Endothelial cell of umbilical vein (primary cell): ENCODE data around the gene MAPK4. TPM values are rescaled to one million over a fixed set of nuclear protein-coding genes. Genes with fewer than 3 reads are reported as not detected.

Source experiments
- BruUV-seq: library from RNA; stranded (reverse); fragments of 400-500 nt; replicated peaks from 2 replicates; lab custom pipeline; 2021; lab: Mats Ljungman, UMichigan
- CTCF ChIA-PET: fragments of 300-600, 350-600 bp; sonication (Branson Sonifier 250); formaldehyde crosslinking; loops from one replicate; lab custom pipeline; 2021; ENCODE audit warnings: antibody characterized with exemption, inconsistent platforms; lab: Charles Lee
- POLR2A ChIA-PET: fragments of 300-600, 350-600 bp; sonication (Branson Sonifier 250); formaldehyde crosslinking; loops from one replicate; lab custom pipeline; 2021; ENCODE audit warnings: antibody characterized with exemption, inconsistent platforms; lab: Charles Lee
- DNase-seq: peaks from one replicate; pipeline ENCODE4 v3.0.0-alpha.2; 2011; ENCODE audit warnings: low read depth, low spot score
- FAIRE-seq: peaks from 2 replicates; lab custom pipeline; 2011; peaks lifted over from hg19 to GRCh38; lab: Jason Lieb, UNC
- H2AFZ ChIP-seq: 2 replicates; pipeline ENCODE4 v1.6.0; 2012; ENCODE audit warnings: low read depth, low read length, control low read depth, inconsistent platforms
- H3K27ac ChIP-seq: 2 replicates; pipeline ENCODE4 v1.5.1; 2011; ENCODE audit warnings: low read depth, mild to moderate bottlenecking, control low read depth, low read length, moderate library complexity; ENCODE audit not compliant: insufficient read depth
- H3K27me3 ChIP-seq, 2 experiments: 2 replicates each; pipeline versions ENCODE4 v1.6.0 to v1.6.1; 2011; ENCODE audit warnings: low read length in 2 of 2, mixed read lengths in 1 of 2; ENCODE audit not compliant: control insufficient read depth in 2 of 2, insufficient read depth in 2 of 2
- H3K36me3 ChIP-seq, 2 experiments: 2 replicates in 1 of 2; 3 replicates in 1 of 2; pipeline ENCODE4 v1.5.1; 2011; ENCODE audit warnings: low read length in 2 of 2, mild to moderate bottlenecking in 1 of 2, moderate library complexity in 1 of 2; ENCODE audit not compliant: control insufficient read depth in 2 of 2, insufficient read depth in 2 of 2; ENCODE audit errors: extremely low read depth in 1 of 2
- H3K4me1 ChIP-seq: 3 replicates; pipeline ENCODE4 v1.5.1; 2011; ENCODE audit warnings: mild to moderate bottlenecking, low read length; ENCODE audit not compliant: control insufficient read depth, insufficient read depth; ENCODE audit errors: extremely low read depth
- H3K4me2 ChIP-seq: 2 replicates; pipeline ENCODE4 v1.6.1; 2011; ENCODE audit warnings: low read length, control low read depth, mixed read lengths; ENCODE audit not compliant: insufficient read depth
- H3K4me3 ChIP-seq, 3 experiments: fragments of 200-600 bp in 1 of 3; sonication (generic), shearing (Covaris generic) in 1 of 3; replicated peaks in 1 of 3; 2 replicates each; pipeline ENCODE4 v1.5.1; 2011 to 2016; ENCODE audit warnings: control low read depth in 3 of 3, low read length in 3 of 3, mild to moderate bottlenecking in 2 of 3, inconsistent platforms in 1 of 3, low read depth in 1 of 3, moderate library complexity in 1 of 3; ENCODE audit not compliant: insufficient read depth in 1 of 3
- H3K79me2 ChIP-seq: 2 replicates; pipeline ENCODE4 v1.6.0; 2012; ENCODE audit warnings: low read length, inconsistent platforms; ENCODE audit not compliant: control insufficient read depth, insufficient read depth
- H3K9ac ChIP-seq: replicated peaks from 2 replicates; pipeline ENCODE3; 2011; ENCODE audit warnings: low read length, control low read depth; ENCODE audit not compliant: insufficient read depth; ENCODE audit errors: extremely low read depth
- H3K9me1 ChIP-seq: replicated peaks from 3 replicates; pipeline ENCODE4 v1.6.0; 2011; ENCODE audit warnings: mild to moderate bottlenecking, low read length; ENCODE audit not compliant: control insufficient read depth, insufficient read depth; ENCODE audit errors: extremely low read depth
- H3K9me3 ChIP-seq: replicated peaks from 2 replicates; pipeline ENCODE4 v1.5.1; 2012; ENCODE audit warnings: low read length, inconsistent platforms; ENCODE audit not compliant: control insufficient read depth, insufficient read depth
- H4K20me1 ChIP-seq: replicated peaks from 2 replicates; pipeline ENCODE3; 2011; ENCODE audit warnings: mild to moderate bottlenecking, low read length; ENCODE audit not compliant: control insufficient read depth, insufficient read depth; ENCODE audit errors: extremely low read depth
- EZH2 ChIP-seq: IDR thresholded peaks from 2 replicates; pipeline ENCODE4 v1.6.1; 2012; ENCODE audit warnings: borderline replicate concordance, low read depth, mild to moderate bottlenecking, moderate library complexity, low read length, inconsistent platforms; ENCODE audit not compliant: severe bottlenecking
- FOS ChIP-seq: IDR thresholded peaks from 2 replicates; pipeline ENCODE4 v1.6.1; 2011; ENCODE audit warnings: mild to moderate bottlenecking, low read length, moderate library complexity, borderline replicate concordance; ENCODE audit not compliant: insufficient read depth
- GATA2 ChIP-seq: IDR thresholded peaks from 2 replicates; pipeline ENCODE4 v1.7.0; 2011; ENCODE audit warnings: low read depth, mild to moderate bottlenecking, moderate library complexity, mixed read lengths, low read length; ENCODE audit not compliant: insufficient read length, insufficient read depth
- JUN ChIP-seq: IDR thresholded peaks from 2 replicates; pipeline ENCODE4 v1.6.1; 2011; ENCODE audit warnings: borderline replicate concordance, low read depth; ENCODE audit not compliant: insufficient read length, insufficient read depth
- MYC ChIP-seq: IDR thresholded peaks from one replicate; pipeline ENCODE4 v1.6.1; 2011; ENCODE audit warnings: mild to moderate bottlenecking, low read depth, low read length
- POLR2A ChIP-seq: IDR thresholded peaks from 2 replicates; pipeline ENCODE4 v1.6.1; 2012; ENCODE audit warnings: low read depth, mild to moderate bottlenecking, control low read depth, low read length
- POLR2AphosphoS5 ChIP-seq: IDR thresholded peaks from 2 replicates; pipeline ENCODE4 v1.6.1; 2012; ENCODE audit warnings: low read depth, mild to moderate bottlenecking, control low read depth, low read length, moderate library complexity; ENCODE audit not compliant: insufficient read depth
- dilution Hi-C: fragments of 300-500 bp; cut with MboI; formaldehyde crosslinking; loops from one replicate; pipeline ENCODE4 v1.15.0; 2019; ENCODE audit warnings: low sequenced_read_pairs; ENCODE audit not compliant: extremely low pct_ligation_motif_present
- intact Hi-C: fragments of 100-400 bp; cut with micrococcal nuclease; formaldehyde crosslinking; loops from one replicate; pipeline ENCODE4 v1.10.0; 2022
- polyA plus RNA-seq, 4 experiments: library from polyadenylated mRNA; depleted of rRNA in 3 of 4; stranded (reverse) in 3 of 4; unstranded in 1 of 4; fragments of >200 nt; gene quantifications; 2 replicates each; pipeline versions ENCODE4 v1.2.1 to v1.2.3, GENCODE V29; 2011 to 2012; ENCODE audit warnings: missing spikeins in 1 of 4
- total RNA-seq: library from RNA; stranded (reverse); gene quantifications from 2 replicates; pipeline ENCODE4 v1.2.3, GENCODE V29; 2021
- TF ChIP-seq, protein P1 (sequence below), 2 donors: IDR thresholded peaks; 1 replicate in 1 of 2; 2 replicates in 1 of 2; pipeline ENCODE4 v1.5.1; 2011; ENCODE audit warnings: low read length in 2 of 2, mild to moderate bottlenecking in 2 of 2, moderate library complexity in 2 of 2, control low read depth in 1 of 2, inconsistent platforms in 1 of 2, low read depth in 1 of 2; ENCODE audit not compliant: insufficient read depth in 1 of 2; ENCODE audit errors: extremely low read depth in 1 of 2

The MAPK4 gene
- total and polyA plus RNA-seq, 2 donors (not counting 3 experiments of a cell fraction or from before 2014, with no cell fraction given), result not detected

- DNase-seq (no peak), FAIRE-seq (no peak)
- CTCF ChIA-PET, result no interaction called here
- no peaks in the 10 kb centered on the region for H3K27me3 ChIP-seq
- H3K79me2 ChIP-seq, result no peaks in the 10 kb centered on the region
- H3K4me1 ChIP-seq, result no peaks in the 10 kb centered on the region
- no peaks in the 10 kb centered on the region for H4K20me1 ChIP-seq
- no peaks in the 10 kb centered on the region for H3K36me3 ChIP-seq
- H3K27ac ChIP-seq, result no peak overlapping the region
- H3K4me3 ChIP-seq, result no peak overlapping the region
- intact Hi-C loops (no loop called here), dilution Hi-C loops (no loop called here)
- POLR2A ChIA-PET, result no interaction called here
- no peak overlapping the region for H3K9ac ChIP-seq
- H2AFZ ChIP-seq, result no peak overlapping the region
- no peak overlapping the region for H3K4me2 ChIP-seq
- BruUV-seq, result no TSS peak
- TF ChIP-seq MYC (no peak), EZH2 (no peak), JUN (no peak), GATA2 (no peak), FOS (no peak)
- TF ChIP-seq, protein P1, sequence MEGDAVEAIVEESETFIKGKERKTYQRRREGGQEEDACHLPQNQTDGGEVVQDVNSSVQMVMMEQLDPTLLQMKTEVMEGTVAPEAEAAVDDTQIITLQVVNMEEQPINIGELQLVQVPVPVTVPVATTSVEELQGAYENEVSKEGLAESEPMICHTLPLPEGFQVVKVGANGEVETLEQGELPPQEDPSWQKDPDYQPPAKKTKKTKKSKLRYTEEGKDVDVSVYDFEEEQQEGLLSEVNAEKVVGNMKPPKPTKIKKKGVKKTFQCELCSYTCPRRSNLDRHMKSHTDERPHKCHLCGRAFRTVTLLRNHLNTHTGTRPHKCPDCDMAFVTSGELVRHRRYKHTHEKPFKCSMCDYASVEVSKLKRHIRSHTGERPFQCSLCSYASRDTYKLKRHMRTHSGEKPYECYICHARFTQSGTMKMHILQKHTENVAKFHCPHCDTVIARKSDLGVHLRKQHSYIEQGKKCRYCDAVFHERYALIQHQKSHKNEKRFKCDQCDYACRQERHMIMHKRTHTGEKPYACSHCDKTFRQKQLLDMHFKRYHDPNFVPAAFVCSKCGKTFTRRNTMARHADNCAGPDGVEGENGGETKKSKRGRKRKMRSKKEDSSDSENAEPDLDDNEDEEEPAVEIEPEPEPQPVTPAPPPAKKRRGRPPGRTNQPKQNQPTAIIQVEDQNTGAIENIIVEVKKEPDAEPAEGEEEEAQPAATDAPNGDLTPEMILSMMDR (IDR thresholded peaks at IDR 0.05; ENCODE audit: extremely low read depth in 1 of 2, insufficient read depth in 1 of 2, low read depth in 1 of 2, low read length in 2 of 2), result no peak
- no peaks in the 10 kb centered on the region for H3K9me3 ChIP-seq
- H3K9me1 ChIP-seq, result no peaks in the 10 kb centered on the region
These were observed 89.9 kb downstream of the MAPK4 start for GRCh38 chr18:50649821-50650220.

GRCh38 chr18:50651334-50651733 lies 91.4 kb downstream of the MAPK4 start:
- H2AFZ ChIP-seq, result no peak overlapping the region
- H3K9ac ChIP-seq, result no peak overlapping the region
- no peak for TF ChIP-seq GATA2
- no peak for TF ChIP-seq POLR2AphosphoS5
- TF ChIP-seq POLR2A, result no peak
- intact Hi-C loops, result no loop called here
- no peak overlapping the region for H3K4me2 ChIP-seq
- H3K79me2 ChIP-seq, result no peaks in the 10 kb centered on the region
- H3K9me1 ChIP-seq, result no peaks in the 10 kb centered on the region
- no TSS peak for BruUV-seq
- ChIA-PET POLR2A (no interaction called here), CTCF (no interaction called here)
- H3K27me3 ChIP-seq, result no peaks in the 10 kb centered on the region
- no peak overlapping the region for H3K4me3 ChIP-seq
- no peaks in the 10 kb centered on the region for H3K36me3 ChIP-seq
- no peaks in the 10 kb centered on the region for H3K9me3 ChIP-seq
- FAIRE-seq (no peak), DNase-seq (no peak)
- H3K4me1 ChIP-seq, result no peaks in the 10 kb centered on the region
- H3K27ac ChIP-seq, result no peak overlapping the region
- no peaks in the 10 kb centered on the region for H4K20me1 ChIP-seq
- dilution Hi-C loops, result no loop called here
